HG03520 (cell line): ENCODE data around the gene CCDC177.

Source experiments
- ATAC-seq: cut with Tn5 transposase; IDR thresholded peaks from one replicate; pipeline ENCODE4 v1.9.1; 2021; ENCODE audit warnings: mild to moderate bottlenecking, moderate library complexity; ENCODE audit not compliant: unreplicated experiment

The CCDC177 gene

GRCh38 chr14:69531135-69531534 lies 43.5 kb downstream of the CCDC177 start:
- ATAC-seq, result no peak

- ATAC-seq, result no peak
Observed at GRCh38 chr14:69530095-69530494, 44.6 kb downstream of the CCDC177 start.

- no peak for ATAC-seq
Observed at GRCh38 chr14:69529563-69529962, 45.1 kb downstream of the CCDC177 start.

- no peak for ATAC-seq
Observed at GRCh38 chr14:69528930-69529329, 45.7 kb downstream of the CCDC177 start.

GRCh38 chr14:69528143-69528542 lies 46.5 kb downstream of the CCDC177 start:
- no peak for ATAC-seq

GRCh38 chr14:69527635-69528034 lies 47.0 kb downstream of the CCDC177 start:
- ATAC-seq, result no peak

- no peak for ATAC-seq
Observed at GRCh38 chr14:69525896-69526295, 48.8 kb downstream of the CCDC177 start.

GRCh38 chr14:69522026-69522425 lies 52.6 kb downstream of the CCDC177 start:
- ATAC-seq, result no peak
